DND-41 (cell line): ENCODE measurements around the gene ERVMER34-1.

Experiments used
- EZH2 ChIP-seq: IDR thresholded peaks from 3 replicates; pipeline ENCODE4 v1.6.1; 2012; ENCODE audit warnings: borderline replicate concordance, low read depth, mild to moderate bottlenecking, moderate library complexity, low read length, inconsistent platforms; ENCODE audit not compliant: severe bottlenecking
- TF ChIP-seq, protein P1 (sequence below): IDR thresholded peaks from 2 replicates; pipeline ENCODE4 v1.5.1; 2012; ENCODE audit warnings: borderline replicate concordance, low read length, moderate library complexity, mild to moderate bottlenecking; ENCODE audit not compliant: poor library complexity, severe bottlenecking; ENCODE audit errors: extremely low read depth

DNA sequence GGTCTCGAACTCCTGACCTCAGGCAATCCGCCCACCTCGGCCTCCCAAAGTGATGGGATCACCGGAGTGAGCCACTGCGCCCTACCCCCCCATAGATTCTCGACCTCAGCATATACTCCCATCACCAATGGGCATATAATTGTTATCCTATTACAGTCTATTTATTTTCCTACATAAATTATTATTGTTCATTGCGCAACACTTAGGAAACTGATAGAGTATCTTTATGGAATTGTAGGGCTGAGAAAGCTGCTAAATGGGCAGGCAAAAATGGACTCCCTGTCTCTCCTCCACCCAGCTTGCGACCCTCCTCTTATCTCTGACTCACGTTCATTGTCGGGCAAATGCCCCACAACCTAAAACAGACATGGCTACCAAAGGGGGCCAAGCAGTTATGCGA, 1.0 kb downstream of the ERVMER34-1 start:
- TF ChIP-seq, protein P1, sequence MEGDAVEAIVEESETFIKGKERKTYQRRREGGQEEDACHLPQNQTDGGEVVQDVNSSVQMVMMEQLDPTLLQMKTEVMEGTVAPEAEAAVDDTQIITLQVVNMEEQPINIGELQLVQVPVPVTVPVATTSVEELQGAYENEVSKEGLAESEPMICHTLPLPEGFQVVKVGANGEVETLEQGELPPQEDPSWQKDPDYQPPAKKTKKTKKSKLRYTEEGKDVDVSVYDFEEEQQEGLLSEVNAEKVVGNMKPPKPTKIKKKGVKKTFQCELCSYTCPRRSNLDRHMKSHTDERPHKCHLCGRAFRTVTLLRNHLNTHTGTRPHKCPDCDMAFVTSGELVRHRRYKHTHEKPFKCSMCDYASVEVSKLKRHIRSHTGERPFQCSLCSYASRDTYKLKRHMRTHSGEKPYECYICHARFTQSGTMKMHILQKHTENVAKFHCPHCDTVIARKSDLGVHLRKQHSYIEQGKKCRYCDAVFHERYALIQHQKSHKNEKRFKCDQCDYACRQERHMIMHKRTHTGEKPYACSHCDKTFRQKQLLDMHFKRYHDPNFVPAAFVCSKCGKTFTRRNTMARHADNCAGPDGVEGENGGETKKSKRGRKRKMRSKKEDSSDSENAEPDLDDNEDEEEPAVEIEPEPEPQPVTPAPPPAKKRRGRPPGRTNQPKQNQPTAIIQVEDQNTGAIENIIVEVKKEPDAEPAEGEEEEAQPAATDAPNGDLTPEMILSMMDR, result no peak
- no peak for TF ChIP-seq EZH2
